Measurements from ENCODE around the gene COL16A1.

The COL16A1 gene

GRCh38 chr1:31672986-31673385, 30.8 kb downstream of the COL16A1 start:
- ATAC-seq: no peak
- Mint-ChIP-seq H3K36me3 (no peaks in the 10 kb centered on the region), H3K27me3 (peaks cover 51% of the 10 kb centered on the region), H3K27ac (no peak overlapping the region), H3K9me3 (no peaks in the 10 kb centered on the region), H3K4me1 (peaks cover 12% of the 10 kb centered on the region), H3K4me3 (no peak overlapping the region)

- Mint-ChIP-seq H3K9me3 (no peaks in the 10 kb centered on the region), H3K4me1 (peaks cover 12% of the 10 kb centered on the region), H3K4me3 (no peak overlapping the region), H3K36me3 (no peaks in the 10 kb centered on the region), H3K27ac (no peak overlapping the region), H3K27me3 (peaks cover 51% of the 10 kb centered on the region)
- ATAC-seq: no peak
Measured at GRCh38 chr1:31671561-31672201, 32.1 kb downstream of the COL16A1 start.

- Mint-ChIP-seq H3K9me3 (no peaks in the 10 kb centered on the region), H3K4me3 (no peak overlapping the region), H3K27me3 (peaks cover 51% of the 10 kb centered on the region), H3K27ac (no peak overlapping the region), H3K36me3 (no peaks in the 10 kb centered on the region), H3K4me1 (peaks cover 12% of the 10 kb centered on the region)
- ATAC-seq: no peak
Measured at GRCh38 chr1:31671147-31671546, 32.7 kb downstream of the COL16A1 start.

GRCh38 chr1:31670593-31670964, 33.2 kb downstream of the COL16A1 start:
- no peak for ATAC-seq
- Mint-ChIP-seq H3K27ac (peak overlapping the region; percentile 40), H3K27me3 (peaks cover 47% of the 10 kb centered on the region), H3K4me3 (no peak overlapping the region), H3K36me3 (no peaks in the 10 kb centered on the region), H3K4me1 (peaks cover 12% of the 10 kb centered on the region), H3K9me3 (no peaks in the 10 kb centered on the region)

GRCh38 chr1:31669786-31670592, 33.8 kb downstream of the COL16A1 start:
- peak overlapping the region; percentile 60 for H3K4me3 Mint-ChIP-seq
- H3K36me3 Mint-ChIP-seq: no peaks in the 10 kb centered on the region
- H3K27me3 Mint-ChIP-seq: peaks cover 42% of the 10 kb centered on the region
- H3K9me3 Mint-ChIP-seq: no peaks in the 10 kb centered on the region
- peaks cover 12% of the 10 kb centered on the region for H3K4me1 Mint-ChIP-seq
- peak overlapping the region; percentile 40 for H3K27ac Mint-ChIP-seq
- no peak for ATAC-seq

- Mint-ChIP-seq H3K4me1 (peaks cover 12% of the 10 kb centered on the region), H3K36me3 (no peaks in the 10 kb centered on the region), H3K9me3 (no peaks in the 10 kb centered on the region), H3K4me3 (no peak overlapping the region), H3K27ac (no peak overlapping the region), H3K27me3 (peaks cover 42% of the 10 kb centered on the region)
- no peak for ATAC-seq
Measured at GRCh38 chr1:31669433-31669785, 34.4 kb downstream of the COL16A1 start.

GRCh38 chr1:31668303-31668883, 35.4 kb downstream of the COL16A1 start:
- H3K27me3 Mint-ChIP-seq: peaks cover 46% of the 10 kb centered on the region
- peaks cover 17% of the 10 kb centered on the region for H3K4me1 Mint-ChIP-seq
- H3K27ac Mint-ChIP-seq: no peak overlapping the region
- no peaks in the 10 kb centered on the region for H3K9me3 Mint-ChIP-seq
- H3K4me3 Mint-ChIP-seq: no peak overlapping the region
- no peak for ATAC-seq
- no peaks in the 10 kb centered on the region for H3K36me3 Mint-ChIP-seq

GRCh38 chr1:31667065-31667785, 36.6 kb downstream of the COL16A1 start:
- ATAC-seq: no peak
- Mint-ChIP-seq H3K27me3 (peaks cover 53% of the 10 kb centered on the region), H3K36me3 (no peaks in the 10 kb centered on the region), H3K27ac (no peak overlapping the region), H3K4me1 (peaks cover 17% of the 10 kb centered on the region), H3K9me3 (no peaks in the 10 kb centered on the region), H3K4me3 (no peak overlapping the region)

- Mint-ChIP-seq H3K9me3 (no peaks in the 10 kb centered on the region), H3K4me1 (peaks cover 17% of the 10 kb centered on the region)
- no peak for ATAC-seq
Measured at GRCh38 chr1:31666263-31666963, 37.4 kb downstream of the COL16A1 start.

GRCh38 chr1:31665234-31665878, 38.5 kb downstream of the COL16A1 start:
- Mint-ChIP-seq H3K4me3 (no peak overlapping the region), H3K27me3 (peaks cover 35% of the 10 kb centered on the region), H3K27ac (no peak overlapping the region), H3K9me3 (no peaks in the 10 kb centered on the region), H3K4me1 (peaks cover 16% of the 10 kb centered on the region), H3K36me3 (no peaks in the 10 kb centered on the region)
- ATAC-seq: no peak

More at GRCh38 chr1:31666263-31666963, 37.4 kb downstream of the COL16A1 start:
- Mint-ChIP-seq H3K27ac (no peak overlapping the region), H3K4me3 (no peak overlapping the region), H3K27me3 (peaks cover 45% of the 10 kb centered on the region), H3K36me3 (no peaks in the 10 kb centered on the region)

GRCh38 chr1:31664528-31664927, 39.3 kb downstream of the COL16A1 start:
- Mint-ChIP-seq H3K4me3 (no peak overlapping the region), H3K27ac (no peak overlapping the region), H3K9me3 (no peaks in the 10 kb centered on the region), H3K36me3 (no peaks in the 10 kb centered on the region), H3K27me3 (peaks cover 26% of the 10 kb centered on the region), H3K4me1 (peaks cover 7% of the 10 kb centered on the region)
- no peak for ATAC-seq

- no peak overlapping the region for H3K27ac Mint-ChIP-seq
- no peak overlapping the region for H3K4me3 Mint-ChIP-seq
- ATAC-seq: no peak
- peaks cover 19% of the 10 kb centered on the region for H3K27me3 Mint-ChIP-seq
- no peaks in the 10 kb centered on the region for H3K9me3 Mint-ChIP-seq
- H3K4me1 Mint-ChIP-seq: peaks cover 6% of the 10 kb centered on the region
- H3K36me3 Mint-ChIP-seq: no peaks in the 10 kb centered on the region
Measured at GRCh38 chr1:31663622-31664452, 40.0 kb downstream of the COL16A1 start.

GRCh38 chr1:31662463-31662862, 41.4 kb downstream of the COL16A1 start:
- Mint-ChIP-seq H3K9me3 (no peaks in the 10 kb centered on the region), H3K36me3 (no peaks in the 10 kb centered on the region), H3K4me3 (no peak overlapping the region), H3K27me3 (peaks cover 24% of the 10 kb centered on the region), H3K4me1 (peaks cover 6% of the 10 kb centered on the region), H3K27ac (no peak overlapping the region)
- ATAC-seq: no peak

GRCh38 chr1:31661856-31662255, 42.0 kb downstream of the COL16A1 start:
- no peak for ATAC-seq

More at GRCh38 chr1:31661856-31662255, 42.0 kb downstream of the COL16A1 start:
- Mint-ChIP-seq H3K9me3 (no peaks in the 10 kb centered on the region), H3K36me3 (no peaks in the 10 kb centered on the region), H3K4me1 (peaks cover 6% of the 10 kb centered on the region), H3K27me3 (peaks cover 30% of the 10 kb centered on the region), H3K27ac (no peak overlapping the region), H3K4me3 (no peak overlapping the region)
